ENCODE data around the gene LNP1.

DNA sequence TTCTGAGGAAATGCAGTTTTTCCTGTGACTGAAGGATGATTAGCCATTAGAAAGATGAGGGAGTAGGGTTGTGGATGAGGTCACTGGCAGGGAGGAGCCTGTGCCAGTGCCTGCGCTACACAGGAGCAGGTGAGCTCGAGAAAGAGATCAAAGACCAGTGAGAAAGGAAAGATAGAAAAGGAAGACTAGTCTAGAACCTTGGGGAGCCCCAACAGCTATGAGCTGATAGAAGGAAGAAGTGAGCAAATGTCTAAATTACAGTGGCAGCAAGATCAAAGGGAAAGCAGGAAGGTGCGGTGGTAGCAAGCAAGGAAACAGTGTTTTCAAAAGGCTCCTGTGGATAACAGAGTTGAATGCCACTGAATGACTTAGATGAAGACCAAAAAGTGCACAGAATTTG is 39.6 kb downstream of the LNP1 start:
- TF ChIP-seq, protein P1, sequence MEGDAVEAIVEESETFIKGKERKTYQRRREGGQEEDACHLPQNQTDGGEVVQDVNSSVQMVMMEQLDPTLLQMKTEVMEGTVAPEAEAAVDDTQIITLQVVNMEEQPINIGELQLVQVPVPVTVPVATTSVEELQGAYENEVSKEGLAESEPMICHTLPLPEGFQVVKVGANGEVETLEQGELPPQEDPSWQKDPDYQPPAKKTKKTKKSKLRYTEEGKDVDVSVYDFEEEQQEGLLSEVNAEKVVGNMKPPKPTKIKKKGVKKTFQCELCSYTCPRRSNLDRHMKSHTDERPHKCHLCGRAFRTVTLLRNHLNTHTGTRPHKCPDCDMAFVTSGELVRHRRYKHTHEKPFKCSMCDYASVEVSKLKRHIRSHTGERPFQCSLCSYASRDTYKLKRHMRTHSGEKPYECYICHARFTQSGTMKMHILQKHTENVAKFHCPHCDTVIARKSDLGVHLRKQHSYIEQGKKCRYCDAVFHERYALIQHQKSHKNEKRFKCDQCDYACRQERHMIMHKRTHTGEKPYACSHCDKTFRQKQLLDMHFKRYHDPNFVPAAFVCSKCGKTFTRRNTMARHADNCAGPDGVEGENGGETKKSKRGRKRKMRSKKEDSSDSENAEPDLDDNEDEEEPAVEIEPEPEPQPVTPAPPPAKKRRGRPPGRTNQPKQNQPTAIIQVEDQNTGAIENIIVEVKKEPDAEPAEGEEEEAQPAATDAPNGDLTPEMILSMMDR (IDR thresholded peaks at IDR 0.05): no peak
- TF ChIP-seq EZH2phosphoT487 (IDR thresholded peaks at IDR 0.05) (no peak), EZH2 (IDR thresholded peaks at IDR 0.05) (no peak)

All from neural progenitor cell (in vitro differentiated cells).